OCI-M1 (cell line): ENCODE measurements around the gene CORO2A.

Source experiments
- DNase-seq: peaks from one replicate; lab custom pipeline; 2025; lab: John Stamatoyannopoulos, UW

Gene CORO2A

GRCh38 chr9:98219364-98219716 is 26.9 kb upstream of the CORO2A start:
- DNase-seq = no peak

DNA sequence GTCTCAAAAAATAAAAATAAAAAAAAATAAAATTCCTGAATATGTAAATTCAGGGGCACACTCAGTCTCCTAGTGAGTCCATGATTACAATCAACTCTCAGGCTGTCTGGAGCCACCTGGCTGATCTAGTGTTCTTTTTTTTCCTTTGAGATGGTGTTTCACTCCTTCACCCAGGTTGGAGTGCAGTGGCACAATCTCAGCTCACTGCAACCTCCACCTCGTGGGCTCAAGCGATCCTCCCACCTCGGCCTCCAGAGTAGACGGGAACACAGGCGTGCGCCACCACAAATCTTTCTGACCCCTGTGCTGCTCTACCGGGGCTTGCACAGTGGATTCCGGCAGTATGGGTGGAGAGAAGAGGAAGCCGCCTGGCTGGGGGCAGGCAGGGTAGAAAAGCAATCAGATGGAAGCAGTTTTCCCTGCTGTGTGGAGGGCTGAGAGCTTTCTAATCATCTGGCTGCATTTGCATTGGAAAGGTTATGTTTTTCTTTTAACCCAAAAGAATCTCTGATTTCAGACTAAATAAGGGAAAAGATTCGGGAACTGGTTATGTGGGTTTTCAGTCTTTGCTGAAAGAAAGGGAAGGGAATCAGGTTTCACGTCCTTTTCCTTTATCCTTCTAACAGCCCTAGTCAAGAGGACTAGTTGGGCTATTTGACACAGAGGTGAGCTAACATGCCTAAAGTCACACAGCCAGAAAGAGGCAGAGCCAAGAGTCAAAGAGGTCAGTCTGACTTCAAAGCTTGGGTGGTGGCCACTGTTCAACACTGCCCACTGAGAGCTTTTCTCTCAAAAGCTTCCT is 26.3 kb upstream of the CORO2A start:
- no peak for DNase-seq

- no peak for DNase-seq
Measured at GRCh38 chr9:98217255-98217654, 24.8 kb upstream of the CORO2A start.

- no peak for DNase-seq
Measured at GRCh38 chr9:98216391-98216790, 24.0 kb upstream of the CORO2A start.

DNA sequence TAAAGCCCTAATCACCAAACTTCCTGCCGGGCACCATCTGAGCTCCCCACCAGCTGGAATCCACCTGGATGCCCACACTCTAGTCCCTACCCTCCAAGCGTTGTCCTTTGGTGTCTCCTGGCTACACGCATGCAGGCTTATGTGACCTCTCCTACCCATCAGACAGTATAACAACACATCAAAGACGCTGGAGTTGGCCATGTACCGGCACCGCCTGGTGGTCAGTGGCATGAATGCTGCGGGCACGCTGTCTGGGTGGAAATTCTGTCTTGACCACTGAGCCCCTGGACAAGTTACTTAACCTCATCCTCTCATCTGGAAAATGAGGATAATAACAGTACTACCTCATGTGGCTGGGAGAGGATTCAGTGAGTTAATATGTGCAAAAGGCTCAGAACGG is 23.4 kb upstream of the CORO2A start:
- peak; percentile 45 for DNase-seq

DNA sequence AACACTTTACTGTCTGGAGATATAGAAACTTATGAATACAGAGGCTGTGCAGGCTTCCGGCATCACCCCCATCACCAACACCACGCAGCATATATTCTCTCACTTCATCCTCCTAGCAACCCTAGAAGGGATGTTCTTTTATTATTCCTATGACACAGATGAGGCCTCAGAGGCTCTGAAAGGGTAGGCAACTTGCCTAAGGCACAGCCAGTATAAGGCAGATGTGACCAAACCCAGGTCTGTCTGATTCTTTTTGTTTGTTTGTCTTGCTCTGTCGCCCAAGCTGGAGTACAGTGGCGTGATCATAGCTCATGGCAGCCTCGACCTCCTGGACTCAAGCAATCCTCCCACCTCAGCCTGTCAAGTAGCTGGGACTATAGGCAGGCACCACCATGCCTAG is 22.8 kb upstream of the CORO2A start:
- no peak for DNase-seq

DNA sequence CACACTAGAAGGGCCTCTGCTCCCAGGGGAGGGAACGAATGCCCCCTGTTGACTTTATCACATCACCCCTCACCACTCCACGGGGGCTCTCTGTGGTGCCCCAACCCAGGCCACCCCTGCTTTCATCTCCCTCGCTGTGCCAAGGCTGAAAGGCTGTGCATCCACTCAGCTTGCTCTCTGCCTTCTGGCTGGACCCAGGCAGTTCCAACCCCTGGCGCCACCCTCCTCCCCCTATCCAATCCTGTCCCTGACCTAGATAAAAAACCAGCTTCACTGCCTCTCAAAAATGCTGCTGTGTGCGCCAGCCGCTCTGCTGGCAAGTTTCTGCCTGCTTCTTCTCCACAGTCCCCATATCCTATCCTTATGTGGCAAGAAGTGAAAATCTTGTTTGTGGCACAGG is 22.4 kb upstream of the CORO2A start:
- DNase-seq = no peak

GRCh38 chr9:98211260-98211659 is 18.8 kb upstream of the CORO2A start:
- no peak for DNase-seq

GRCh38 chr9:98210435-98210834 is 18.0 kb upstream of the CORO2A start:
- no peak for DNase-seq

DNA sequence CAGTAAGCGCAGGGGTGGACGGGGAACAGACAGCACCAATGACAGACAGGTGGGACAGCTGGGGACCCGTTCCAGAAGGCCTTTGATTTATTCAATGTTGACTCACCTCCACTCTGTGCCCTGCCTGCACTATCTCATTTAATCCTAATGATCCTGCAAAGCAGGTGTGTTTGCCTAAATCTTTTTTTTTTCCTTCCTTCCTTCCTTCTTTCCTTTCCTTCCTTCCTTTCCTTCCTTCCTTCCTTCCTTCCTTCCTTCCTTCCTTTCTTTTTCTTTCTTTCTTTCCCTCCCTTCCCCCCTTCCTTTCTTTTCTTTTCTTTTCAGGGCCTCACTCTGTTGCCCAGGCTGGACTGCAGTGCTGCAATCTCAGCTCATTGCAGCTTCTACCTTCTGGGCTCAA is 17.1 kb upstream of the CORO2A start:
- DNase-seq = no peak

GRCh38 chr9:98208635-98209034 is 16.2 kb upstream of the CORO2A start:
- DNase-seq = no peak

DNA sequence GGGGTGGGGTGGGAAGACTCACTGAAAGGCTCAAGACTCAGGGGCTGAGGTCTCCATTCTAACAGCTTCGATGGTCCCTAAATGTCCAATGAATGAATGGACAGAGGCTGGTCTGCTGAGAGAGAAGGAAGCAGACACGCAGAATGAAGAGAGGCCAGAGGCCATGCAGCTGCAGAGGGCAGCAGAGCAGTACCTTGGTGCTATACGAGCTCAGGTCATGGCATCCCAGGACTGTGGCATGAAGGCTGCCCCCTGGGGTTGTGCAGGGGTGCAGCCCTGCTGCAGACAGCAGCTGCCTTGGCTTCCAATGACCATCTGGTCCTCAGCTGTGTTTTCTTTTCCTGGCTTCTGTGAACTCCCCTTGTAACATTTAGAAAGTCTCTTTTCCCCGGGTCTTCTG is 15.2 kb upstream of the CORO2A start:
- no peak for DNase-seq

GRCh38 chr9:98206754-98207153 is 14.3 kb upstream of the CORO2A start:
- DNase-seq = no peak

DNA sequence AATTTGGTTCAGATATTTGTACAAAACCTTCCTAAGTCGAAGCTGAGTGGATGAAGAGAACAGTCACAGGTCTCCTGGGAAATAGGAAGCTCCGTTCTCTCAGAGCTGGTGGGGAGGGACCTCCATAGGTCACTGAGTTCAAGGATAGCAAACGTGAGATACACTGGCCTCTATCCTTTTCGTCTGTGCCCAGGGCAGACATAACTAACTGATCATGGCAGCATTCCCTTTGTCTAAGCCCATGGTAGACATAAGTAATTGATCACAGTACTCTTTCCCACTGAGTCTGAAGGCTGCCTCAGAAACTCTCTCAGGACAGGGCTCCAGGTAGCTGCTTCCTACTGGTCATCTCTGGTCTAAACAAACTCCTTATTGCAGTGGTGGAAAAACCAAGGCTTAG is 12.3 kb upstream of the CORO2A start:
- DNase-seq = no peak

DNA sequence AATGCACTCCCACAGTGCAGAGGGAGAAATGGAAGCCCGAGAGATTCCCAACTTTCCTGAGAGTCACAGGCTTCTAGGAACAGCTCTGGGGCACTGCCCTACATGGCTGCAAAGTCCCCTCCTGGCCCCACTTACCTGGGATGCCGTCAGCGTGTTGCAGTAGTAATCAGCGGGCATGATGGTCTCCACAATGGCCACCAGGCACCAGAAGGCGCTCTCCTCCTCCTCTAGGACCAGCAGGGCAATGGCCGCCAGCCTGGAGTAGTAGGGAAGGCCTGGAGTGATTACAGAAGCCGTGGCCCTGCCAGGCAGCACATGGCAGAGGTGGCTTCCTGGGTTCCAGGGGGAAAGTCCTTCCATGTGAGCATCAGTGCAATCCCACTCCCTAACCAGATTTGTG is 10.7 kb upstream of the CORO2A start:
- no peak for DNase-seq

GRCh38 chr9:98202252-98202651 is 9.8 kb upstream of the CORO2A start:
- no peak for DNase-seq

GRCh38 chr9:98201749-98202148 is 9.3 kb upstream of the CORO2A start:
- no peak for DNase-seq

DNA sequence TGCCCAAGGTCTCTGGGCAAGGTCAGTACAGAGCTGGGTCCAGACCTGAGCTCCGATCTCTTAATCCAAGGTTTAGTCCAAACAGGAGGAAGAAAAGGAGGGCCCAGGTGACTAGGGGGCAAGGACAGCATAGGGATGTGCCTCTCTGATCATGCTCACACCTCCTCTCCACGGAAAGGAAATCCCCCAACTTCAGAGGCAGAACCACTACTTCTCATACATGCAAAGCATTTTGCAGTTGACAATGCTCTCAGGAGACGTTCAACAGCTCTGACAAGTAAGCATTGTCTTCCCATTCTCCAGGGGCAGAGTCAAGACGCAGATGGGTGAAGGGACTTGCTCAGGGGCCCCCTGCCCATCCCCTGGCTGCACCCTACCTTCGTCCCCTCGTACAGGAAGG is 8.7 kb upstream of the CORO2A start:
- DNase-seq = no peak

DNA sequence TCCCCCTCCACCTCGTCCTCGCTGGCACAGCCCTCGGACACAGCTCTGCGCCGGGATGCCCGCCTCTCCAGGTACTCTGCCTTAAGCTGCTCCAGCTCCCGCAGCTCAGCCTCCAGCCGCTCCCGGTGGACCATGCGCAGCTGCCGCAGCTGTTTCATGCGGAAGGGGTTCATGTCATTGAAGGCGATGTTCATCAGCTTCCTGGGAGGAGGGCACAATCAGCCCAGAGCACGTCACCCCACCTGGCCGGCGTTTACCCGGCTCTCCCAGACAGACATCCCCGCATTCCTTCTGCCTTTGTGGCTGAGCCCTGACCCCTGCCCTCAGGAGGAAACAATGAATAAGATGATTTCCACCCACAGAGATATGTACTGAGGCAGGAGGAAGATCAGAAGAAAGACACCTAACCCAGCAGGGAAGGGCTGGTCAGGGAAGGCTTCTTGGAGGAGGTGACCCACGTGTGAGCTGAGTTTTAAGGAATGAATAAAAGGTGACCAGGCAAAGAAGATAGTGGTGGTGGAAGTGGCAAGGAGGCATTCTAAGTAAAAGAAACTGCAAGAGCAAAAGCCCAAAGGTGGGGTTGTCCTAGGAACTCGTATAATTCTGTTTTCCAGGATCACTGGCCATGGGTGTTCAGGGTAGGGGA is 7.1 kb upstream of the CORO2A start:
- no peak for DNase-seq

GRCh38 chr9:98195671-98196070 is 3.2 kb upstream of the CORO2A start:
- no peak for DNase-seq

- DNase-seq = no peak
Measured at GRCh38 chr9:98193336-98193944, 1.0 kb upstream of the CORO2A start.

- peak; percentile 46 for DNase-seq
Measured at GRCh38 chr9:98191671-98192502, 550 bp downstream of the CORO2A start.

DNA sequence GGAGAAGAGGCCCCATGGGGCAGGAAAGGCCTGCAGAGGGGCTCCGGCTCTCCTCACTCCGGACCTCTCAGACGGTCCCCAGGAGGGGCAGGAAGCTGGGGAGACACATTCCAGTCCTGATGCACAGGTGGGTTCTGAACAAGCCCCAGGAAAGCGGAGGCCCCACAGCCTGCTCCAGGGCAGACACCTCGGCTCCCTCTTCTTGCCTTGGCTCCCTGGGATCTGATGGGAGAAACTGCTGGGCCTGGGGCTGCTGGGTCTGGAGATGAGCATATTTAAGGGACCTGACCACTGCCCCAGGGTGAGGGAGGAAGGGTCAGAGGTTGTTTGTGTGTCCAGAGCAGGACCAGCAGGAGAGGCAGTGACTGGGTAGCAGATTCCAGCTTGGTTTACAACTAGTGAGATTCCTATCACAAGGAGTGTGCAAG is 1.2 kb downstream of the CORO2A start:
- DNase-seq = no peak
